Measurements from ENCODE around the gene GNAT3.

GNAT3 gene

DNA sequence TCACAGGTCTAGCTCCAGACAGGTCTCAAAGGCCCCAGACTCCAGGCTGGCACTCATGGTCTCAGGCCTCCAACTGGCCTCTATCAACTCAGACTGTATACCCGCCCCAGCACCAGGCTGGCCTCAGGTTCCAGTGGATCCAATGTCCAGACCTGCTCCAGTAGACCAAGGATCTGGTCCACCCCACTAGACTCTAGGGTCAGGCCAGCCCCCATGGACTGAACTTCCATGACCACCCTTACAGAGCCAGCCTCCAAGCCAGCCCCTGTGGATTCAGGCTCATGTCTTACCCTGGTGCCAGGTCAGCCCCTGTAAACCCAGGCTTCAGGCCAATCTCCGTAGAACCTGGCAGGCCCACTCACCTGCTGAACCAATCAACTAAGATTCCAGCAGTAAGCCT lies 16.8 kb upstream of the GNAT3 start:
- H3K4me3 ChIP-seq (ENCODE audit: low read depth, low read length): no peak overlapping the region
- TF ChIP-seq, protein P1, sequence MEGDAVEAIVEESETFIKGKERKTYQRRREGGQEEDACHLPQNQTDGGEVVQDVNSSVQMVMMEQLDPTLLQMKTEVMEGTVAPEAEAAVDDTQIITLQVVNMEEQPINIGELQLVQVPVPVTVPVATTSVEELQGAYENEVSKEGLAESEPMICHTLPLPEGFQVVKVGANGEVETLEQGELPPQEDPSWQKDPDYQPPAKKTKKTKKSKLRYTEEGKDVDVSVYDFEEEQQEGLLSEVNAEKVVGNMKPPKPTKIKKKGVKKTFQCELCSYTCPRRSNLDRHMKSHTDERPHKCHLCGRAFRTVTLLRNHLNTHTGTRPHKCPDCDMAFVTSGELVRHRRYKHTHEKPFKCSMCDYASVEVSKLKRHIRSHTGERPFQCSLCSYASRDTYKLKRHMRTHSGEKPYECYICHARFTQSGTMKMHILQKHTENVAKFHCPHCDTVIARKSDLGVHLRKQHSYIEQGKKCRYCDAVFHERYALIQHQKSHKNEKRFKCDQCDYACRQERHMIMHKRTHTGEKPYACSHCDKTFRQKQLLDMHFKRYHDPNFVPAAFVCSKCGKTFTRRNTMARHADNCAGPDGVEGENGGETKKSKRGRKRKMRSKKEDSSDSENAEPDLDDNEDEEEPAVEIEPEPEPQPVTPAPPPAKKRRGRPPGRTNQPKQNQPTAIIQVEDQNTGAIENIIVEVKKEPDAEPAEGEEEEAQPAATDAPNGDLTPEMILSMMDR (IDR thresholded peaks at IDR 0.05; ENCODE audit: control insufficient read depth, extremely low read depth, insufficient read depth): no peak
- no peak for DNase-seq (ENCODE audit: low read depth)

DNA sequence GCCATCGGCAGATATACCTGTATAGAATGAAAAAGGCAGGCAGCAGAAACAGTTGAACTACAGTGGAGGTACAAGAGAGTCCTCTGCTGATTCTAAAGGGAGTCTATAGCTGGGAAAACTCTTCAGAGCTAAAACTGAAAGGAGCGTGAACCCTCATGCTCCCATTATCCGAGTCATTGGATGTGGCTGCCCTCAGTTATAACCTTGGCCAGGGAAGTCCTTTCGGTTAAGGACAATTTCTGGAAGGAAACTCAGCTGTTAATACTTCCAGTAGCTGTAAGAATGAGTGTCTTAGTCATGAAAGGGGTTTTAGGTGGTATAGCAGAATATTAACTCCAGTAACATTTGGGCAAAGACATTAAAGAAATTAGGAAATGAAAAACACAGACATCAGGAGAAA lies 14.6 kb upstream of the GNAT3 start:
- H3K4me3 ChIP-seq (ENCODE audit: low read depth, low read length): no peak overlapping the region
- TF ChIP-seq, protein P1 (IDR thresholded peaks at IDR 0.05; ENCODE audit: control insufficient read depth, extremely low read depth, insufficient read depth): no peak
- no peak for DNase-seq (ENCODE audit: low read depth)

DNA sequence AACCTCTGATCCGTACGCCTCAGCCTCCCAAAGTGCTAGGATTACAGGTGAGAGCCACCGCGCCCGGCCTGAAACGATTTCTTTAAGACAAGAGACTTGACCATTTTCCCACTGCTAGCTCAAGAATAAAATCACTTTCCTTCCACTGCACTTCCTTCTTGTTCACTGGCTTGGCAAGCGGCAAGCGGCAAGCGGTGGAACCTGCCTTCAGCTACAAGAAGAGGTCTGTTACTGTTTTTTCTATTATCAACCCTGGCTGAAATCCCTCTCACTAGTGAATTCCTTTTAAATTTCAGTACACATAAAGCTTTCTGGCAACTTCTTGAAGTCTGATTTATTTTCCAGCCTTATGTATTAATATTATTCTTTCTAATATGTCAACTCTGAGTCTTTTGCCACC lies 12.8 kb upstream of the GNAT3 start:
- DNase-seq (ENCODE audit: low read depth): no peak

DNA sequence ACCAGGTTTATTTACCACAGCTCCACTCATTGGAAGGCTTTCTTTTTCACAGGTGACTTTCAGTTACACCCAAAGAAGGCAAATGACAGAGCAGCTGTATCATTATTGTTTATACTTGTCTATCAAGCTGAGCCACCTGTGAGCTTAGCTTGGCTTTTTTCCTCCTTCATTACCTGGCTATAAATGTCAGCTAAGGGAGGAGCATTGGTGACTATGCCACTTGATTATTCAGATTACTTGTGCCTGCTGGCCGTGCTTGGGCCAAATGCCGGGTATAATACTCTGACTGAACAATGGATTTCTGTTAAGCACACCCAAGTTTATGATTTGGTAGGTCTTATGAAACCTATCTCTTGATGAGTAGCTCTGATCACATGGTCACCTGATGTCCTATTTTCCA lies 9.9 kb upstream of the GNAT3 start:
- no peak for DNase-seq (ENCODE audit: low read depth)
- TF ChIP-seq, protein P1 (IDR thresholded peaks at IDR 0.05; ENCODE audit: control insufficient read depth, extremely low read depth, insufficient read depth): no peak
- H3K4me3 ChIP-seq (ENCODE audit: low read depth, low read length): no peak overlapping the region

More for the DNA sequence above, 12.8 kb upstream of the GNAT3 start:
- H3K4me3 ChIP-seq (ENCODE audit: low read depth, low read length): no peak overlapping the region
- TF ChIP-seq, protein P1 (IDR thresholded peaks at IDR 0.05; ENCODE audit: control insufficient read depth, extremely low read depth, insufficient read depth): no peak

DNA sequence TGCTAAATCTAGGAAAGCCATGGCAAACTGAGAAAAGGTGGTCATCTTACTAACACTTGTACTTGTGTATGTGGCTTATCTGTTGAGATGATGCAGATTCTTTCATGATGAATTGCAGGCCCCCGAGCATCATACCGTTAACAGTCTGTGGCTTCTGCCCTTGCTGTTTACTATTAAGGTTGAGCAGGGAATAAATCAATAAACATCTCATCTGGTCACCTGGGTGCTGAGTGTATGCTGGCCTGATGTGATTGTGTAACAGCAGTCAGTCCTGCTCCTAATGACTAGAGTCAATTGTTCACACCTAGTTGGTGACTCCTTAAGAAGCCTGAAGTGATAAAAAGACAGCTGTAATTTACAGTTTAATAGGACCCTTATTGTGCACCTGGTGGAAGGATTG lies 8.3 kb upstream of the GNAT3 start:
- DNase-seq (ENCODE audit: low read depth): no peak
- TF ChIP-seq, protein P1 (IDR thresholded peaks at IDR 0.05; ENCODE audit: control insufficient read depth, extremely low read depth, insufficient read depth): no peak
- H3K4me3 ChIP-seq (ENCODE audit: low read depth, low read length): no peak overlapping the region

DNA sequence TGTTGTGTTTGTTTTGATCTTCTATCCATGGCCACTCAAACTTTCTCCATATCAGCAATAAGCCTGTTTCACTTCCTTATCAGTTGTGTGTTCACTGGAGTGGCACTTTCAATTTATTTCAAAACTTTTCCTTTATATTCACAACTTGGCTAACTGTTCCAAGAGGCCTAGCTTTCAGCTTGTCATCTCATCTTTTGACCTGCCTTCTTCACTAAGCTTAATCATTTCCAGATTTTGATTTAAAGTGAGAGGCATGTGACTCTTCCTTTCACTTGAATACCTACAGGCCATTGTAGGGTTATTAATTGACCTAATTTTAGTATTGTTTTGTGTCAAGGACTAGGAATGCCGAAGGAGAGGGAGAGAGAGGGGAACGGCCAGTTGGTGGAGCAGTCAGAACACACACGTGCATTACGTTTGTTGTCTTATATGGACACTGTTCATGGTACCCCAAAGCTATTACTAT lies 5.5 kb upstream of the GNAT3 start:
- TF ChIP-seq, protein P1 (IDR thresholded peaks at IDR 0.05; ENCODE audit: control insufficient read depth, extremely low read depth, insufficient read depth): 0 out of 2 replicates have a peak, but pooled peaks have one; percentile 23
- DNase-seq (ENCODE audit: low read depth): no peak
- no peak overlapping the region for H3K4me3 ChIP-seq (ENCODE audit: low read depth, low read length)

DNA sequence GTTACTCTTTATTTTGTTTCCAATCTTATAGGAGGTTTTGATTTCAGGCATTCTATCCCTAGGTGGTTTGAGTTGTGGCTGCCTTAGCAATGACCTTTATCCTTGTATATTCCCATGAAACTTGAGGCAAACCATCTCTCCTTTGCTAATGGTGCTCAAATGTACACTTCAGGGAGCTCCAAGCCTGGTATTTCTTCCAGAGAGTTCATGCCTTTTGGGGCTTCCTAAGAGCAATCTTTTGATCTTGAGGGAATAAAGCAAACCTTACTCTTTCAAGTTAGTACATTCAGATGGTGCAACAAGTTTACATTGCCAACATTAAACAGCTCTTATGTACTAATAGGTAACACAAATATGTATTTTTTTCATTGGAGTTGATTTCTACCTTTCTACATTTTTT lies 3.4 kb upstream of the GNAT3 start:
- no peak overlapping the region for H3K4me3 ChIP-seq (ENCODE audit: low read depth, low read length)
- no peak for DNase-seq (ENCODE audit: low read depth)

More for the DNA sequence above, 3.4 kb upstream of the GNAT3 start:
- TF ChIP-seq, protein P1 (IDR thresholded peaks at IDR 0.05; ENCODE audit: control insufficient read depth, extremely low read depth, insufficient read depth): no peak

Measured in LNCaP clone FGC (cell line).